Suppressor macrophage treated with lipopolysaccharide for 1 hour (primary cell): ENCODE results near the gene SRGAP2B.
A peak's percentile ranks its signal among the peaks of the same experiment; 100 is the strongest.
"Not testable (repeated sequence)": the region's sequence is repeated elsewhere in the genome, so short reads cannot be mapped to it uniquely, and the experiment has no call there.

Source experiments
- DNase-seq, 3 donors: peaks; one replicate each; pipeline ENCODE4 v3.0.0-alpha.2; 2020 to 2022

SRGAP2B gene

GRCh38 chr1:144940054-144940453 lies 155.1 kb downstream of the SRGAP2B start:
- DNase-seq = not testable (repeated sequence)

GRCh38 chr1:144938627-144939026 lies 156.5 kb downstream of the SRGAP2B start:
- not testable (repeated sequence) for DNase-seq

GRCh38 chr1:144936186-144936732 lies 158.9 kb downstream of the SRGAP2B start:
- DNase-seq = not testable (repeated sequence)

- not testable (repeated sequence) for DNase-seq
Measured at GRCh38 chr1:144935310-144935709, 159.8 kb downstream of the SRGAP2B start.

GRCh38 chr1:144933014-144933413 lies 162.1 kb downstream of the SRGAP2B start:
- DNase-seq = not testable (repeated sequence)

GRCh38 chr1:144932153-144932552 lies 163.0 kb downstream of the SRGAP2B start:
- not testable (repeated sequence) for DNase-seq

GRCh38 chr1:144931553-144931952 lies 163.6 kb downstream of the SRGAP2B start:
- not testable (repeated sequence) for DNase-seq

GRCh38 chr1:144930085-144930777 lies 164.9 kb downstream of the SRGAP2B start:
- DNase-seq = not testable (repeated sequence)

GRCh38 chr1:144927292-144927691 lies 167.8 kb downstream of the SRGAP2B start:
- peak; percentile 0 to 14 (median 9) for DNase-seq

GRCh38 chr1:144923640-144924039 lies 171.5 kb downstream of the SRGAP2B start:
- not testable (repeated sequence) for DNase-seq

- DNase-seq = peak in 1 of 3 donors; percentile 9
Measured at GRCh38 chr1:144922785-144923184, 172.3 kb downstream of the SRGAP2B start.

- DNase-seq = not testable (repeated sequence)
Measured at GRCh38 chr1:144919106-144919505, 176.0 kb downstream of the SRGAP2B start.

- not testable (repeated sequence) for DNase-seq
Measured at GRCh38 chr1:144918027-144918603, 177.0 kb downstream of the SRGAP2B start.

- not testable (repeated sequence) for DNase-seq
Measured at GRCh38 chr1:144917154-144918026, 177.7 kb downstream of the SRGAP2B start.

- not testable (repeated sequence) for DNase-seq
Measured at GRCh38 chr1:144913977-144914734, 181.0 kb downstream of the SRGAP2B start.

GRCh38 chr1:144913458-144913857 lies 181.7 kb downstream of the SRGAP2B start:
- DNase-seq = not testable (repeated sequence)

GRCh38 chr1:144910729-144911128 lies 184.4 kb downstream of the SRGAP2B start:
- DNase-seq = not testable (repeated sequence)

GRCh38 chr1:144900841-144901240 lies 194.3 kb downstream of the SRGAP2B start:
- DNase-seq = not testable (repeated sequence)

GRCh38 chr1:144894454-144895201 lies 200.5 kb downstream of the SRGAP2B start:
- not testable (repeated sequence) for DNase-seq

GRCh38 chr1:144893710-144894438 lies 201.3 kb downstream of the SRGAP2B start:
- DNase-seq = not testable (repeated sequence)

- DNase-seq = not testable (repeated sequence)
Measured at GRCh38 chr1:144893062-144893461, 202.1 kb downstream of the SRGAP2B start.
